Measurements from ENCODE around the gene RTEL1.
A peak's percentile ranks its signal among the peaks of the same experiment; 100 is the strongest.
"Not testable (repeated sequence)": the region's sequence is repeated elsewhere in the genome, so short reads cannot be mapped to it uniquely, and the experiment has no call there.

Gene RTEL1

DNA sequence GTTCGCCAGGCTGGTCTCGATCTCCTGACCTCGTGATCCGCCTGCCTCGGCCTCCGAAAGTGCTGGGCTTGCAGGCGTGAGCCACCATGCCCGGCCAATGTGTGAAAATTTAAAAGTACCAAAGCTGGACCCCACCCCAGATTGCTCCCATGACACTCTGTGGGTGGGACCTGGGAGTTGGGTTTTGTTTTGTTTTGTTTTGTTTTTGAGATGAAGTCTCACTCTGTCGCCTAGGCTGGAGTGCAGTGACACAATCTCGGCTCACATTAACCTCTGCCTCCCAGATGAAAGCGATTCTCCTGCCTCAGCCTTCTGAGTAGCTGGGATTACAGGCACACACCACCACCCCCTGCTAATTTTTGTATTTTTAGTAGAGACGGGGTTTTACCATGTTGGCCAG, 13.6 kb downstream of the RTEL1 start:
- DNase-seq (ENCODE audit: low spot score): not testable (repeated sequence)

DNA sequence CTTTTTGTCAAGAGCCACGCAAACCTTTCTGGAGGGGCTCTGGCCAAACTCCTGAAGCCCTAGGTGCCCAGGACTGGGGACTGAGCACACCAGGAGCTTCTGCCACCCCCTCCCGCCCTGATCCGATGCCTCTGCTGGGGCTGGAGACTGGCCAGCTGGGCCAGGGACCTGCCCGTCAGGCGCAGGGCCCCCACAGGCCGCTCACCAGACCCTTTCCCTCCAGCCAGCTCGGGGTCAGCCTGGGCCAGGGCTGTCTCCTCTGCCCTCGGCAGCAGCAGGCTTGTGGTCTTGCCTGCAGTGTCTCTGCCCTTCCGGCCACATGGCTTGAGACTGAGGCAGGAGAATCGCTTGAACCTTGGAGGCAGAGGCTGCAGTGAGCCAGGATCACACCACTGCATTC, 14.6 kb downstream of the RTEL1 start:
- no peak for DNase-seq (ENCODE audit: low spot score)

DNA sequence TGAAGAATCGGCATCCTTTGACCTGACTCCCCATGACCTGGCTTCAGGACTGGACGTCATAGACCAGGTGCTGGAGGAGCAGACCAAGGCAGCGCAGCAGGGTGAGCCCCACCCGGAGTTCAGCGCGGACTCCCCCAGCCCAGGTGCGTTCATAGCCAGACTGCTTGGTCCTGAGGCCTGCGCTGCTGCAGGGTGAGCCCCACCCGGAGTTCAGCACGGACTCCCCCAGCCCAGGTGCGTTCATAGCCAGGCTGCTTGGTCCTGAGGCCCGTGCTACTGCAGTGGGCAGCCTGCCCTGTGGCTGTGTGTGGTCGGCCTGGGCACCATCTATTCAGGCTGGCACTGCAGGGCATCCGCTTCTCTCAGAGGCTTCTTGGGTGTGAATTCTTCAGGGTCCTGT, 15.8 kb downstream of the RTEL1 start:
- no peak for DNase-seq (ENCODE audit: low spot score)

DNA sequence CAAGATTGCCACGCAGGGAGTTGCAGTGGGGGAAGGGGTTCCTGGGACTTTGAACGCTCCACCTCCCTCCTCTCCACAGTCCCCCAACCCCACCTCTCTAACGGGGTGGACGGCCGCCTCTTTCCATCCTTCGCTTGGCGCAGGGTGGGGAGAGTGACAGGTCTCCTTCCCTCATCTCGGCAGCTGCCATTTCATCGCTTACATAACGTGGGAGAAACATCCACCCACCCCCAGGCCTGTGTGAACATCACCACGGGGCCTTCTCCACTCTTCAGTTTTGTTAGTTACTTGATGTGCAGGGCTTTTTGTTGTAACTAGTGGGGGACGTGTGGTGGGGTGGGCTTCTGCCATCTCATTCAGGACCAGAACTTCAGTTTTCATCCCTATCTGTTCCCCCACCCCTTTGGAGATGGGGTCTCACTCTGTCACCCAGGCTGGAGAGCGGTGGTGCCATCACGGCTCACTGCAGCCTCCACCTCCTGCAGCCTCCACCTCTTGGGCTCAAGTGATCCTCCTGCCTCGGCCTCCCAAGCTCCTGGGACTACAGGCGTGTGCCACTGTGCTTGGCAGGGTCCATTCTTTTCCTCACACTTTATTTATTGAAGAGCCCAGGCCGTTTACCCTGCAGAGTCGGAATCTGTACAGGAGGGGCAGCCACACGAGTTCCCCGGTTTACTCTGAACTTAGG, 17.7 kb downstream of the RTEL1 start:
- DNase-seq (ENCODE audit: low spot score): no peak

DNA sequence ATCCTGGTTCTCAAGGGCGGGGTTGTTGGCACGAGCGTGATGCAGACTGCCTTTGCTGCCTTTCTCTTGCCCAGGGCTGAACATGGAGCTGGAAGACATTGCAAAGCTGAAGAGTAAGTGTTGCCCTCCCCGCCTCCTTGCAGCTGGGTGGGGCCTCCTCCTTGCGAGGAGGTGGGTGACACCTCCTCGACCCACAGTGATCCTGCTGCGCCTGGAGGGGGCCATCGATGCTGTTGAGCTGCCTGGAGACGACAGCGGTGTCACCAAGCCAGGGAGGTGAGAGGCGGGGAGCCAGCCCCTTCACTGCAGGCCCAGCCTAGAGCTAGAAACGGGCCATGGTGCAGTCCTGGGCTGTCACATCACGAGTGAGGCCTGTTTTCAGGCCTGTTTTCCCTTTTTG, 20.0 kb downstream of the RTEL1 start:
- no peak for DNase-seq (ENCODE audit: low spot score)

DNA sequence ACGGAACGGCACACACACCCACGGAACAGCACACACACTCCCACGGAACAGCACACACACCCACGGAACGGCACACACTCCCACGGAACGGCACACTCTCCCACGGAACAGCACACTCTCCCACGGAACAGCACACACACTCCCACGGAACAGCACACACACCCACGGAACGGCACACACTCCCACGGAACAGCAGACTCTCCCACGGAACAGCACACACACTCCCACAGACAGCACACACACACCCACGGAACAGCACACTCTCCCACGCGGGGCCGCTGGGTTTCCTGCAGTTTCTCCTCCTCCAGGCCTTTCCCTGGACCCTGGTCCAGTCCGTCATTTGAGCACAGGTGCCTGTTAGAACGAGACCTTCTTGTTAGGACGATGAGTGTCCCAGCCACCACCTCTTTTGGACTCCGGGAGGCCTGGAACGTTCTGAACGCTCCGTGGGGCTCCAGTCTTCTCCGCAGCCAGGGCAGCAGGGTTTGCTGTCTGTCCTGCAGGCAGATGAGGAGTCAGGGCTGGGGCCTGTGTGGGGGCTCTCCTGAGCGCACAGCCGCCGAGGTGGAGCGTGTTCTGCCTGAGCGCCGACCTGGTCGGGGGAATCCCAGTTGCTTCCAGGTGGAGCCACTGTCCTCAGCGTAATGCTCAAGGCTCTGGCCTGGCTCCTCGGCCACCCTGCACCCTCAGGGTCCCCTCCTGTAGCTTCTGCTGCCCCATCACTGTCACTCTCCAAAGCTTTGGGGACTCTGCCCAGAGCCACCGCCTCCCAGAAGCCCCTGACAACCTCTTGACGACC, 20.8 kb downstream of the RTEL1 start:
- DNase-seq (ENCODE audit: low spot score): no peak

DNA sequence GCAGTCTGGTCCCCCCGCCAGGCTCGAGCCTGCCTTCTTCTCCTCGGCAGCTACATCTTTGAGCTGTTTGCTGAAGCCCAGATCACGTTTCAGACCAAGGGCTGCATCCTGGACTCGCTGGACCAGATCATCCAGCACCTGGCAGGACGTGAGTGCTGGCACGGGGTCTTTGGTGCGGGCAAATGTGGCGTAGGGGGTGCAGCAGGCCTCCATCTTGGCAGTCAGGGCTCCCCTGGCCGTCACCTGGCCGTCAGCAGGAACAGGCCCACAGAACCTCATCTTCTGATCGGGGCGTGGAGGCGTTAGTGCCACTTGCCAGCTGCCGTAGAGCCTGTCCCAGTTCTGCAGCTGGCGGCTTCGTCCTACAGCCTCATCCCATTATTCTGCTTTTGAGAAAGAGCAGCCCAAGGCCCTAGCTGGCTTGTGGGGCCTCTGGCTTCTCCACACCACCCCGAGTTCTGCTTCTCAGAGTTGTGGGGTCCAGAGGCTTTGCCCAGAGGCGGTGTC, 21.7 kb downstream of the RTEL1 start:
- DNase-seq (ENCODE audit: low spot score): no peak

DNA sequence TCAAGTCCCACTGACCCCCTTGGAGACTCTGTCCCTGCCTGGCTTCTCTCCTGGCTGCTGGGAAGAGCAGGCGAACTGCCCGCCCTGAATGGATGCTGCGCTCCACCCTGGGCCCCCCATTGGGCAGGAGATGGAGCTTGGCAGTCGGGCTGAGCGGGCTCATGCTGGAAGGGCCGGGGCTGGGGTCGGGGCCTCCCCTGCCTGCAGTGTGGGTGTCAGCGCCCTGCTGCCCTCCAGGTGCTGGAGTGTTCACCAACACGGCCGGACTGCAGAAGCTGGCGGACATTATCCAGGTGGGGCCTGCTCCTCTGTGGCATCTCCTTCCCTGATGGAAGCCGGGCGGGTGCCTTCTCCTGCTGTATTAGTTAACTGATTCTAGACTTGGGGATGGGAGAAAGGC, 22.3 kb downstream of the RTEL1 start:
- DNase-seq (ENCODE audit: low spot score): no peak

DNA sequence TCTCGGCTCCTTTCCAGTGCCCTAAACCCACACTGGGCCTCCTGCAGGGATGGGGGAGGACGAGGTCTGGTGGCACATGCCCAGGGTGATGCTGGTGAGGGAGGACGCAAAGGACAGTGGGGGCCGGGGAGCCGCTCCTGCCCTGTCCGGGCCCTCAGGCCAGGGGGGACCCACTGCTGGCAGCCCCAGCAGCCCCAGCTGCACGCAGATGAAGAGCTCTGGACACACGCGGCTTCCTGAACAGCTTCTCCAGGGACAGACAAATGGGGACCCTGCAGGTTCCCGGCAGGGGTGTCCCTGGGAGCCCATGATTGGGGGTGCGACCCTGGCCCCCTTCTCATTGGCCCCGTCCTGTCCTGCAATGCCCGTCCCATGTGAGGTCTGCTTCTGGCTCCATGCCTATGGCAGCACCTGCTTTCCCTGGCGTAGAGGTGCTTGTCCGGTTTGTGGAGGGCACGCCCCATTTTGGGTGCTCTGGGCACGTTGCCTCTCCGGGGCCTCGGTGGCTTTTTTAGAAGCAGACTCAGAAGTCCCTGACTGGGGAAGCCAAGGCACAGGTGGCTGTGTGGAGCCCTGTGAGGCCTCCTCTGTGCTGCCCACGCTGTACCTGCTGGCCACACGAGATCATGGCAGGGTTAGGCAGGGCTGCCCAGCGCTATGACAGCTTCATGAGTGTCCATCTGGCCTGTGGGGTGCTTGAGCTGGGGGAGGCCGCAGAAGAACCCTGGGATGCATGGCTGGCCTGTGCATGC, 22.9 kb downstream of the RTEL1 start:
- no peak for DNase-seq (ENCODE audit: low spot score)

DNA sequence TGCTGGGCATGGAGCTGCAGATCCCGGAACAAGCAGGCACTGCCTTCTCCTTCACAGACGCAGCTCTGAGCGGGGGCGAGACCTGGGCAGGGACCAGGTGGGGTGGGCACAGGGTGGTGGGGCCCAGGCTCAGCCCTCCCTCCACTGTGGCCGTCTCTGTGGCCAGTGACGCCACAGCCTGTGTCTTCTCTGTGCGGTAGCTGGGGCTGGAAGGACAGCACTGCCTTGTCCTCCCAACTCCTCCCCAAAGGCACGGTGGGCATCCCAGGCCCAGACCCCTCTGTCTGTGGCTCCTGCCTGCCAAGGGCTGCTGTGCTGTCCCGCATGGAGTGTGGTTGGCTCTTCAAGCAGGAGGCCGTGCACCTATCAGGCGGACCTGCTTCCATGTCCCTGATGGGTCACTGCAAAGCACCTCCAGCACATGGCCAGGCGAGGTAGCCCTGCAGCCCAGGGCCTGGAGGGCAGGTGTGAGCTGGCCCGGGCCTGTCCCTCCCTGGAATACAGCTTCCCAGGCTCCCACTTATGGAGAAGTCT, 23.6 kb downstream of the RTEL1 start:
- no peak for DNase-seq (ENCODE audit: low spot score)

DNA sequence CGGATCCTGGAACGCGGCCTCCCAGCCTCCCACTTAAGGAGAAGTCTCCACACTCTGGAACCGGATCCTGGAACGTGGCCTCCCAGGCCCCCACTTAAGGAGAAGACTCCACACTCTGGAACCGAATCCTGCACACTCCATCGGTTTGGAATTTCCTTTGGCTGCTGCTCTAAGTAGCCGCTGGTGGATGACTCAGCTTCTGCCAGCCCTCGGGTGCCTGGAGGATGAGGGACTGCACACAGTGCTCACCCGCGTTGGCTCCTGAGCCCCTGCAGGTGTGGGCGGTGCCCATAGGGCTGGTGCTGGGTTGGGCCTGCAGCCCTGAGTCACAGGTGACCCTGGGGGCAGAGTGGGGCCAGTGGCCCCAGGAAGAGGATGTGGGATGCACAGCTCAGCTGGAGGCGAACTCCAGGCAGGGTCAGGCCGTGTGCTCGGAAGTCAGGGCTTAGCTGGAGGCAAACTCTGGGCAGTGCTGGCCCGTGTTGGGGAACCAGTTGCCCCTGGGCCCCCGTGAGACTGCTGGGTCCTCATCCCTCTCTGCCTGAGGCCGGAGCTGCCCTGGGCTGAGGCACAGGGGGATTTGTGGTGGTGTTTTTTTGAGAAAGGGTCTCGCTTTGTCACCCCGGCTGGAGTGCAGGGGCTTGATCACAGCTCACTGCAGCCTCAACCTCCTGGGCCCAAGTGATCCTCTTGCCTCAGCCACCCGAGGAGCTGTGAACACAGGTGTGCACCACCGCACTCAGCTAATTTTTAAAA, 24.4 kb downstream of the RTEL1 start:
- peak; percentile 81 for DNase-seq (ENCODE audit: low spot score)

DNA sequence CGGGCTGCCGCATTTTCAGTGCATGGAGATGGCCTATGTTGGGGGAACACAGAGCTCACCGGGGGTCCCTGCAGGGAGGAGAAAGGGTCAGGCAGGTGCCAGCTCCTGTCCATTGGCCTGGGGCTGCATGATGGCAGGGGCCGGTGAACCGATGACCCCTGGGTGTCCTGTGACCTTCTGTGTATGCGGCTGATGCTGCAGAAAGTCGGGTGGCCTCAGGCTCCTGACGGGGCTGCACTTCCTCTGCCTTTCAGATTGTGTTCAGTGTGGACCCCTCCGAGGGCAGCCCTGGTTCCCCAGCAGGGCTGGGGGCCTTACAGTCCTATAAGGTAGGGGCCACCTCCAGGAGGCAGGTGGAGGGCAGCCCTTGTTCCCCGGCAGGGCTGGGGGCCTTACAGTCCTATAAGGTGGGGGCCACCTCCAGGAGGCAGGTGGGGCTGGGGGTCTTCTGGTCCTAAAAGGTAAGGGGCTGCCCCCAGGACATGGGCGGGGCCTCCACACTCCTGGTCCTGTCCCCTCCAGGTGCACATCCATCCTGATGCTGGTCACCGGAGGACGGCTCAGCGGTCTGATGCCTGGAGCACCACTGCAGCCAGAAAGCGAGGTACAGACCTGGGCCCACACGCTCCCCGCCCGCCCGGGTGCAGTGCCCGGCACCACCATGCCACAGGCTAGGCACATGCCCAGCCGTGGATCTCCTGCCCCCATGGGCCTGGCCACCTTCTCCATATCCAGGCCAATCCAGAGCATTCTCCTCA, 27.3 kb downstream of the RTEL1 start:
- DNase-seq (ENCODE audit: low spot score): no peak

DNA sequence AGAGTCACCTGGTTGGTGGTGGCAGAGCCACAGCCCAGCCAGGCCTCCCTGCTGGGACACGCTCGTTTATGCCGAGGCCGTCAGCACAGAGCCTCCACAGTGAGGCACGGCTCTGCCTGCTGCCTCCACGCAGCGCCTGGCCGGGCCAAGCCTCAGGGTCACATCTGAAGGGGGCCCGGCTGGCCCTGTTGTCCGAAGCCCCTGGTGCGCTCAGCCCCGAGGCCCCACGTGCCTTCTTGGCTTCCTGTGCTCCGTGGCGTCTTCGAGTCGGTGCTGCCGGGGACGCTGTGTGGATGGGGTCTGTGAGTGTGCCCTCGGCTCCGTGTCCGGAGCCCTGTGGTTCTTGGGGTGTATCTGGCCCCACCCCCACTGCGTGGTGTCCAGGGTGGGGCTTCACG, 28.0 kb downstream of the RTEL1 start:
- DNase-seq (ENCODE audit: low spot score): no peak

DNA sequence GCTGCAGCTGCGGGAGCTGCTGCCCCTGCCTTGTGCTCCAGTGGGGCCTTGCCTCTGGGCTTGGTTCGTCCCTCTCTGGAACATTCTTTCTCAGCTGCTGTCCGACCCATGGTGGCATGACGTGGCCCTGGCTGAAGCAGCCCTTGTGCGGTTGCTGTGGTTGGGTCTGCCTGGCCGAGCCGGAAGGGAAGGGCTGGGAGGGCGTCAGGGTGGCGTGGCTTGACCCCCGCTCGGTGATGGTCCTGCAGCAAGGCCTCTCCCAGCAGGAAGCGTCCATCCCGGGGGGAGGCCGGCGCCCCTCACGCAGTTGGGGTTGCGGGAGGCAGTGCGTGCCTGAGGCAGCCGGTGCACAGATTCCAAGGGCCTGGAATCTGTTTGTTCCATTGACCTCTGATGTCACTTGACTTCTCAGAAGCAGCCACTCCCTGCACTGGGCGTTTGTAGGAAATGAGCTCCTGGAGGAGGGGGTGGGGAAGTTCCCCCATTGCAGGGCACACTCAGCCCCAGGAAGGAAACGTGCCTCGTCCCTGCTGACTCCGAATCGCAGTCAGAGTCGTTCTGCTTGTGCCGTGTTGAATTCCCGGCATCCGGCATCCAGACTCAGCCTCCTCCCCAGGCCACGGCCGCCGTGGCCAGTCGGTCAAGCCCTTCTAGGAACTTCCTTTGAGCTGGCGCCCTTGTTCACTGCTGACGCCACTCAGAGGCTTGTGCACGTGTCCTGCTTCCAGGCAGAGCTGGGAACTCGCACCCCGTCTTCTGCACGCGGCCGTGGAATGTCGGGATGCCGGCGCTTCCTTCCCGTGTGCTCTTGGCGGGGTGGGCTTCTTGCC, 28.6 kb downstream of the RTEL1 start:
- peak; percentile 37 for DNase-seq (ENCODE audit: low spot score)

DNA sequence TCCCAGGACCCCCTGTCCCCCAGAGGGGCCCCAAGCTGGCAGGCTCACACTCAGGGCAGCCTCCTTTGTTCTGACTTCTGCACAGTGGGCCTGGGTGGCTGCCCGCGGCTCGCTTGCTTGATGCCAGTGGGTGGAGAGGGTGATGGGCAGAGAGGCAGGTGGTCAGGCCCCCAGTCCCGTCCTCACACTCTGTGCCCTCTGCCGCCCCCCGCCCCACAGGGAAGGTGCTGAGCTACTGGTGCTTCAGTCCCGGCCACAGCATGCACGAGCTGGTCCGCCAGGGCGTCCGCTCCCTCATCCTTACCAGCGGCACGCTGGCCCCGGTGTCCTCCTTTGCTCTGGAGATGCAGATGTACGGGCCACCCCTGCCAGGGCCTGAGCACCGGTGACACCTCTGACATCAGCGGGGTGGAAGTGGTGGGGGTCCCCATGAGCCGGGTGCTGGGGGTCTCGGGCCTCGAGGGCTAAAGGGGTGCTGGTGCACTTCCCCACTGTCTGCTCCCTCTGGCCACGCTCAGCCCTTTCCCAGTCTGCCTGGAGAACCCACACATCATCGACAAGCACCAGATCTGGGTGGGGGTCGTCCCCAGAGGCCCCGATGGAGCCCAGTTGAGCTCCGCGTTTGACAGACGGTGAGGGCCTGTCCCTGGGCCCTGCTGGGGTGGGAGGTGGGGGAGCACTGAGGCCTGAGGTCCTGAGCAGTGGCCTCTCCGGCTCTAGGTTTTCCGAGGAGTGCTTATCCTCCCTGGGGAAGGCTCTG, 29.5 kb downstream of the RTEL1 start:
- no peak for DNase-seq (ENCODE audit: low spot score)

DNA sequence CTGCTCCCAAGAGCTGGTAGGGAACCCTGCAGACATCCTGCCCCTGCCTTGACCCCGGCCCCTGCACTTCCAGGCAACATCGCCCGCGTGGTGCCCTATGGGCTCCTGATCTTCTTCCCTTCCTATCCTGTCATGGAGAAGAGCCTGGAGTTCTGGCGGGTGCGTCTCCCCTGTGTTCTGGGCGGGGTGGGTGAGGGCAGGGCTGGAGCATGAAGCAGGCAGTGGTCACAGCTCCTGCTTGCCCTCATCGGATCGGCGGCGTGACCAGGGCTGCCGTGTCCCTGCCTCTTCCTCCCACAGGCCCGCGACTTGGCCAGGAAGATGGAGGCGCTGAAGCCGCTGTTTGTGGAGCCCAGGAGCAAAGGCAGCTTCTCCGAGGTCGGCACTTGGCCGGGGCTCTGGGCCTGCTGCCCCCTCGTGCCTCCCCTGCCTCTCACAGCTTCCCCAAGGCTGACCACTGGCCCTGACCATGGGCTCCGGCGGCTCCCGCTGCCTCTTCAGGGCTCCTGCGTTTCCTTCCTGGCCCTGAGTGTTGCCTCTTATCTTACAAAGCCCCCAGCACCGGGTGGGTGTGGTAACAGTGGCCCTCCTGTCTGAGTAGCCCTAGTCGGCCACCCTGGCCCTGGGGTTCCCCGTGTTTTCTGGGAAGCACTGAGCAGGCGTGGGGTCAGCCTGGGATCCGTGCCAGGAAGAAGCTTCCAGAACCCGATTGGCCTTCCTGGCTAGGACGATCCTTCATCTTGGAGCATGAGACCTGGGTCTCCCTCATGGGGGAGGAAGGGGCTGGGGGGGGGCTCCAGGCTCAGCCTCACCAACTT, 30.3 kb downstream of the RTEL1 start:
- DNase-seq (ENCODE audit: low spot score): no peak

DNA sequence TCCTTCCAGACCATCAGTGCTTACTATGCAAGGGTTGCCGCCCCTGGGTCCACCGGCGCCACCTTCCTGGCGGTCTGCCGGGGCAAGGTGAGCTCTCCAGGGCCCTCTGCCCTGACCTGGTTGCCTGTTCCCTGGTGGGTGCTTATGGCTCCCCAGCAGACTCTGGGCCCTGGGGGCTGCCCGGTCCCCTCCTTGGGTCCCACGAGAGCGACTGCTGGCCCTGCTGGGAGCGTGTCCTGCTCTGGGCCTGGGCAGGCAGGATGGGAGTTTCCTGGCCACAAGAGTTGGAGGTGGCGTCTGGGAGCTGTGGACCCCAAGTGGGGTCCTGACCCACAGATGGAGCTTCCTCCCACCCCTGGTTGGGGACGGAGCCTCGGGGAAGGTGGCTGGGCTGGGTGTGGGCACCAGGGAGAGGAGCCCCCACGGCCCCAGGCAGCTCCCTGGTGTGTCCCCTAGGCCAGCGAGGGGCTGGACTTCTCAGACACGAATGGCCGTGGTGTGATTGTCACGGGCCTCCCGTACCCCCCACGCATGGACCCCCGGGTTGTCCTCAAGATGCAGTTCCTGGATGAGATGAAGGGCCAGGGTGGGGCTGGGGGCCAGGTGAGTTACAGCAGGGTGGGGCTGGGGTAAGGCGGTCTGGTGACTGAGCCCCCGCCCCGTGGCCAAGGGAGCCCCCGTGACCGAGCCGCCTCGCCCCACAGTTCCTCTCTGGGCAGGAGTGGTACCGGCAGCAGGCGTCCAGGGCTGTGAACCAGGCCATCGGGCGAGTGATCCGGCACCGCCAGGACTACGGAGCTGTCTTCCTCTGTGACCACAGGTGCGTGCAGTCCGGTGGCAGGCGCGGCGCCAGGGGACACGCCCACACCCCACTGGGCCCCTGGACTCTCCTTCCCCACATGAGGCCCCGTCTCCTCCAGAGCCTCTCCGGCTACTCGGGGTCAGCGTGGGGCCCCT, 31.2 kb downstream of the RTEL1 start:
- no peak for DNase-seq (ENCODE audit: low spot score)

All from COLO829 (cell line).